ENCODE results near the gene CALN1.

GRCh38 chr7:71896535-71896934 lies 515.6 kb downstream of the CALN1 start:
- TF ChIP-seq POLR2AphosphoS5 (IDR thresholded peaks at IDR 0.05) (no peak), CTCF (IDR thresholded peaks at IDR 0.05) (no peak), POLR2A (IDR thresholded peaks at IDR 0.05) (no peak), EP300 (IDR thresholded peaks at IDR 0.05) (no peak)

Measured in gastroesophageal sphincter (tissue), 3 donors.